GM10266 (cell line): ENCODE results near the gene DYRK2.

Source experiments
- DNase-seq: peaks from one replicate; pipeline ENCODE4 v3.0.0; 2012; ENCODE audit errors: extremely low spot score
- CTCF ChIP-seq: IDR thresholded peaks from 2 replicates; pipeline ENCODE4 v1.5.1; 2012; ENCODE audit warnings: mild to moderate bottlenecking, low read depth; ENCODE audit not compliant: control insufficient read depth, insufficient read depth; ENCODE audit errors: missing control alignments

Gene DYRK2

GRCh38 chr12:67676624-67677023 is 28.1 kb downstream of the DYRK2 start:
- TF ChIP-seq CTCF = no peak
- DNase-seq = no peak

- DNase-seq = no peak
- TF ChIP-seq CTCF = no peak
Observed at GRCh38 chr12:67677166-67677565, 28.6 kb downstream of the DYRK2 start.

GRCh38 chr12:67681105-67681778 is 32.7 kb downstream of the DYRK2 start:
- DNase-seq = no peak
- TF ChIP-seq CTCF = no peak

- TF ChIP-seq CTCF = no peak
- DNase-seq = no peak
Observed at GRCh38 chr12:67681941-67682620, 33.5 kb downstream of the DYRK2 start.

- no peak for DNase-seq
Observed at GRCh38 chr12:67689385-67689784, 40.8 kb downstream of the DYRK2 start.

GRCh38 chr12:67690656-67691055 is 42.1 kb downstream of the DYRK2 start:
- no peak for TF ChIP-seq CTCF
- no peak for DNase-seq

More at GRCh38 chr12:67689385-67689784, 40.8 kb downstream of the DYRK2 start:
- TF ChIP-seq CTCF = no peak

GRCh38 chr12:67691220-67691619 is 42.7 kb downstream of the DYRK2 start:
- DNase-seq = no peak

More at GRCh38 chr12:67691220-67691619, 42.7 kb downstream of the DYRK2 start:
- no peak for TF ChIP-seq CTCF
